ENCODE results near the gene ASCL4.

- TF ChIP-seq, protein P1, sequence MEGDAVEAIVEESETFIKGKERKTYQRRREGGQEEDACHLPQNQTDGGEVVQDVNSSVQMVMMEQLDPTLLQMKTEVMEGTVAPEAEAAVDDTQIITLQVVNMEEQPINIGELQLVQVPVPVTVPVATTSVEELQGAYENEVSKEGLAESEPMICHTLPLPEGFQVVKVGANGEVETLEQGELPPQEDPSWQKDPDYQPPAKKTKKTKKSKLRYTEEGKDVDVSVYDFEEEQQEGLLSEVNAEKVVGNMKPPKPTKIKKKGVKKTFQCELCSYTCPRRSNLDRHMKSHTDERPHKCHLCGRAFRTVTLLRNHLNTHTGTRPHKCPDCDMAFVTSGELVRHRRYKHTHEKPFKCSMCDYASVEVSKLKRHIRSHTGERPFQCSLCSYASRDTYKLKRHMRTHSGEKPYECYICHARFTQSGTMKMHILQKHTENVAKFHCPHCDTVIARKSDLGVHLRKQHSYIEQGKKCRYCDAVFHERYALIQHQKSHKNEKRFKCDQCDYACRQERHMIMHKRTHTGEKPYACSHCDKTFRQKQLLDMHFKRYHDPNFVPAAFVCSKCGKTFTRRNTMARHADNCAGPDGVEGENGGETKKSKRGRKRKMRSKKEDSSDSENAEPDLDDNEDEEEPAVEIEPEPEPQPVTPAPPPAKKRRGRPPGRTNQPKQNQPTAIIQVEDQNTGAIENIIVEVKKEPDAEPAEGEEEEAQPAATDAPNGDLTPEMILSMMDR (IDR thresholded peaks at IDR 0.05) = no peak
- TF ChIP-seq POLR2A (IDR thresholded peaks at IDR 0.05) = no peak
These were observed 1.7 kb downstream of the ASCL4 start for GRCh38 chr12:107776171-107776570.

All from uterus (tissue), 2 donors.